ENCODE results near the gene NFATC2IP. TPM values are rescaled to one million over a fixed set of nuclear protein-coding genes. Genes with fewer than 3 reads are reported as not detected.

Gene NFATC2IP
- total and polyA plus RNA-seq, 2 of the 13 experiments (the other 11 are each of a cell fraction or from before 2014, with no cell fraction given): 32.1 to 48.5 TPM

DNA sequence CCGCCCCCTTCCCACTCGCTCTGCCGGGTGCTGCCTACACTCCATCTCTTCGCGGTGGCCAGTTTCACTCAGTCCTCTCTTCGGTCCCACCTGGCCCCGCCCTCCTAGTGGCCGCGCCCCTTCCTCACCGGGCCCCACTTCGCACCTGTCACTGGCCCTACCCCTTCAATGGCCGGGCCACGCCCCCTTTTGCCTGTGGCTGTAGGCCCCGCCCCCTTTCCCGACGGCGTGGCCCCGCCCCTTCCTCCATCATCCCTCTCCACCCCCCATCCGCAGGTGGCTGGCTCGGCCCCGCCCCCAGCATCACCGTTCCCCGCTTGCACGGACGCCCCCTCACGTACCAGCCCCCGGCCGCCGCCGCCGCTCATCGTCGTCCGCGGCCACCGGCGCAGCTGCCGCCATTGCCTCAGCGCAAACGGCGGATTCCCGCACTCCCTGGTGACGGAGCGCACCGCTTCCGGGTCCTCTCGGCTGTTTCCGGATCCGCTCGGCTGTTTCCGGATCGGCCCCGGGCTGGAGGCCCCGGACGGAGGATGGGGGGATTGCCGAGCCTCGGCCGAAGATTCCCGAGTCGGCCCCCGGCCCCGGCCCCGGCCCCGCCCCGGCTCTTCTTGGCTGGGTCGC is 25.9 kb upstream of the NFATC2IP start, which contains the start of gene RABEP2:
TSS of gene RABEP2 (minus strand) at position 477 of the 624 bp plus-strand sequence. CDS start at position 402, 75 bp downstream.
- in situ Hi-C loops (cut with HindIII; ENCODE audit: extremely low pct_ligation_motif_present, low pct_unique_long_range_greater_than_20kb) (no loop called here), intact Hi-C loops (cut with micrococcal nuclease; ENCODE audit: unreplicated experiment) (loop anchor here (5.0 kb wide), 2 partner anchors 38 to 78 kb away; partner anchors contain the start of gene TUFM)
- Histone ChIP-seq H3K9me3 (ENCODE audit: low read length) (no peaks in the 10 kb centered on the region), H2AFZ (ENCODE audit: low read length) (no peak within 1 kb of the TSS), H3K9ac (ENCODE audit: insufficient read depth, low read depth, low read length) (peak within 1 kb of the TSS; percentile 82), H3K27ac (ENCODE audit: extremely low read length, insufficient read depth, low read length) (peak within 1 kb of the TSS; percentile 89), H3K79me2 (ENCODE audit: insufficient read depth, low read length) (no peaks in the 10 kb centered on the region), H3K4me3 (replicated peaks in 1 of 3; ENCODE audit: insufficient read depth in 1 of 3, low read depth in 2 of 3, low read length in 3 of 3) (peak within 1 kb of the TSS; percentile 84 to 99 (median 87)), H4K20me1 (ENCODE audit: insufficient read depth, low read length) (no peaks in the 10 kb centered on the region; the same call in 1 of the 2 replicates), H3K27me3 (ENCODE audit: control insufficient read depth in 1 of 2, insufficient read depth in 2 of 2, low read length in 2 of 2) (no peaks in the 10 kb centered on the region), H3K4me2 (ENCODE audit: low read depth, low read length) (peak within 1 kb of the TSS; percentile 98), H3K4me1 (ENCODE audit: insufficient read depth, low read length) (peaks cover 71% of the 10 kb centered on the region), H3K36me3 (replicated peaks in 1 of 2; ENCODE audit: control insufficient read depth in 1 of 2, insufficient read depth in 2 of 2, low read length in 2 of 2) (peaks cover 0 to under 1% of the 10 kb centered on the region in 2 experiments; a peak in 2 of 5 replicates)
- DNase-seq (ENCODE audit: low spot score) (peak; percentile 86), ATAC-seq (peak; percentile 85), FAIRE-seq (no peak)
- ChIA-PET POLR2A (interaction anchor here (0.5 to 5.7 kb wide), 9 partner anchors 8 to 103 kb away, joined by 3 to 77 read pairs (median 11); partner anchors contain the start of genes ATXN2L, NFATC2IP, SH2B1 and TUFM), CTCF (ENCODE audit: low intra/inter-chr PET ratio, low total read pairs) (interaction anchor here (3.9 kb wide), 1 partner anchor 21 kb away, joined by 8 read pairs; no protein-coding TSS in a partner anchor)
- no TSS peak for BruUV-seq (replicated peaks)
- 1% methylated on average over 60 of the region's 66 CpGs for WGBS (ENCODE audit: low lambda C conversion rate)
- TF ChIP-seq HCFC1 (IDR thresholded peaks at IDR 0.05; ENCODE audit: low read depth, low read length): peak; percentile 24; the same call in 1 of the 2 replicates
- TF ChIP-seq PLRG1 (conservative IDR thresholded peaks at IDR 0.05): no peak
- no peak for TF ChIP-seq IKZF5 (CRISPR knock-in tag; IDR thresholded peaks at IDR 0.05)
- TF ChIP-seq NFAT5 (CRISPR knock-in tag; IDR thresholded peaks at IDR 0.05): no peak
- no peak for TF ChIP-seq ZNF792 (CRISPR knock-in tag; IDR thresholded peaks at IDR 0.05)
- TF ChIP-seq ARNT (IDR thresholded peaks at IDR 0.05): no peak
- TF ChIP-seq ZNF766 (CRISPR knock-in tag; IDR thresholded peaks at IDR 0.05; ENCODE audit: borderline replicate concordance): 0 out of 2 replicates have a peak, but pooled peaks have one; percentile 19
- peak; percentile 5; the same call in 1 of the 2 replicates for TF ChIP-seq TFAP4 (IDR thresholded peaks at IDR 0.05; ENCODE audit: borderline replicate concordance, low read depth)
- TF ChIP-seq ZNF776 (CRISPR knock-in tag; IDR thresholded peaks at IDR 0.05): no peak
- TF ChIP-seq TFE3 (CRISPR knock-in tag; IDR thresholded peaks at IDR 0.05): no peak

All from HepG2 (cell line).